Type B pancreatic cell (in vitro differentiated cells): ENCODE measurements around the gene GATAD2B. TPM values are rescaled to one million over a fixed set of nuclear protein-coding genes. Genes with fewer than 3 reads are reported as not detected.

Experiments used
- DNase-seq: peaks from one replicate; pipeline ENCODE4 v3.0.0; 2021; ENCODE audit warnings: mixed read lengths; ENCODE audit not compliant: unreplicated experiment; ENCODE audit errors: extremely low spot score
- H3K27ac Mint-ChIP-seq: 2 replicates; pipeline ENCODE4 v1.8.0; 2021; ENCODE audit warnings: mild to moderate bottlenecking, mixed read lengths
- H3K27me3 Mint-ChIP-seq: 2 replicates; pipeline ENCODE4 v1.8.0; 2021; ENCODE audit warnings: mixed read lengths
- H3K36me3 Mint-ChIP-seq: 2 replicates; pipeline ENCODE4 v1.8.0; 2021; ENCODE audit warnings: mixed read lengths
- H3K4me1 Mint-ChIP-seq: one replicate; pipeline ENCODE4 v1.8.0; 2021; ENCODE audit warnings: mixed read lengths; ENCODE audit not compliant: unreplicated experiment
- H3K4me3 Mint-ChIP-seq: 2 replicates; pipeline ENCODE4 v1.8.0; 2021; ENCODE audit warnings: mild to moderate bottlenecking, mixed read lengths
- H3K9me3 Mint-ChIP-seq: 2 replicates; pipeline ENCODE4 v1.8.0; 2021; ENCODE audit warnings: mixed read lengths
- total RNA-seq: library from RNA; stranded (reverse); gene quantifications from 2 replicates; pipeline ENCODE4 v1.2.1, GENCODE V29; 2021; ENCODE audit warnings: low replicate concordance
- TF ChIP-seq, protein P1 (sequence below): fragments of 200-600 bp; sonication (generic); conservative IDR thresholded peaks from 2 replicates; pipeline ENCODE4 v1.5.0; 2021; ENCODE audit warnings: antibody characterized with exemption, mild to moderate bottlenecking

The GATAD2B gene
- total RNA-seq, 1 donor from 2014 or later = 51.4 TPM

GRCh38 chr1:153801786-153802697 is 120.7 kb downstream of the GATAD2B start:
- Mint-ChIP-seq H3K4me1 (peaks cover 2% of the 10 kb centered on the region), H3K4me3 (no peak overlapping the region), H3K9me3 (no peaks in the 10 kb centered on the region), H3K27me3 (no peaks in the 10 kb centered on the region), H3K27ac (no peak overlapping the region), H3K36me3 (peaks cover 2% of the 10 kb centered on the region)
- TF ChIP-seq, protein P1, sequence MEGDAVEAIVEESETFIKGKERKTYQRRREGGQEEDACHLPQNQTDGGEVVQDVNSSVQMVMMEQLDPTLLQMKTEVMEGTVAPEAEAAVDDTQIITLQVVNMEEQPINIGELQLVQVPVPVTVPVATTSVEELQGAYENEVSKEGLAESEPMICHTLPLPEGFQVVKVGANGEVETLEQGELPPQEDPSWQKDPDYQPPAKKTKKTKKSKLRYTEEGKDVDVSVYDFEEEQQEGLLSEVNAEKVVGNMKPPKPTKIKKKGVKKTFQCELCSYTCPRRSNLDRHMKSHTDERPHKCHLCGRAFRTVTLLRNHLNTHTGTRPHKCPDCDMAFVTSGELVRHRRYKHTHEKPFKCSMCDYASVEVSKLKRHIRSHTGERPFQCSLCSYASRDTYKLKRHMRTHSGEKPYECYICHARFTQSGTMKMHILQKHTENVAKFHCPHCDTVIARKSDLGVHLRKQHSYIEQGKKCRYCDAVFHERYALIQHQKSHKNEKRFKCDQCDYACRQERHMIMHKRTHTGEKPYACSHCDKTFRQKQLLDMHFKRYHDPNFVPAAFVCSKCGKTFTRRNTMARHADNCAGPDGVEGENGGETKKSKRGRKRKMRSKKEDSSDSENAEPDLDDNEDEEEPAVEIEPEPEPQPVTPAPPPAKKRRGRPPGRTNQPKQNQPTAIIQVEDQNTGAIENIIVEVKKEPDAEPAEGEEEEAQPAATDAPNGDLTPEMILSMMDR = no peak
- no peak for DNase-seq

- no peak overlapping the region for H3K27ac Mint-ChIP-seq
- H3K4me3 Mint-ChIP-seq = no peak overlapping the region
- DNase-seq = no peak
- no peaks in the 10 kb centered on the region for H3K27me3 Mint-ChIP-seq
- no peaks in the 10 kb centered on the region for H3K36me3 Mint-ChIP-seq
- TF ChIP-seq, protein P1 = no peak
- H3K4me1 Mint-ChIP-seq = peaks cover 3% of the 10 kb centered on the region
- H3K9me3 Mint-ChIP-seq = no peaks in the 10 kb centered on the region
Observed at GRCh38 chr1:153801028-153801625, 121.6 kb downstream of the GATAD2B start.

- no peak overlapping the region for H3K27ac Mint-ChIP-seq
- TF ChIP-seq, protein P1 = no peak
- no peaks in the 10 kb centered on the region for H3K9me3 Mint-ChIP-seq
- H3K27me3 Mint-ChIP-seq = no peaks in the 10 kb centered on the region
- no peak for DNase-seq
- H3K36me3 Mint-ChIP-seq = no peaks in the 10 kb centered on the region
- H3K4me3 Mint-ChIP-seq = no peak overlapping the region
- peaks cover 3% of the 10 kb centered on the region for H3K4me1 Mint-ChIP-seq
Observed at GRCh38 chr1:153800516-153800915, 122.3 kb downstream of the GATAD2B start.

DNA sequence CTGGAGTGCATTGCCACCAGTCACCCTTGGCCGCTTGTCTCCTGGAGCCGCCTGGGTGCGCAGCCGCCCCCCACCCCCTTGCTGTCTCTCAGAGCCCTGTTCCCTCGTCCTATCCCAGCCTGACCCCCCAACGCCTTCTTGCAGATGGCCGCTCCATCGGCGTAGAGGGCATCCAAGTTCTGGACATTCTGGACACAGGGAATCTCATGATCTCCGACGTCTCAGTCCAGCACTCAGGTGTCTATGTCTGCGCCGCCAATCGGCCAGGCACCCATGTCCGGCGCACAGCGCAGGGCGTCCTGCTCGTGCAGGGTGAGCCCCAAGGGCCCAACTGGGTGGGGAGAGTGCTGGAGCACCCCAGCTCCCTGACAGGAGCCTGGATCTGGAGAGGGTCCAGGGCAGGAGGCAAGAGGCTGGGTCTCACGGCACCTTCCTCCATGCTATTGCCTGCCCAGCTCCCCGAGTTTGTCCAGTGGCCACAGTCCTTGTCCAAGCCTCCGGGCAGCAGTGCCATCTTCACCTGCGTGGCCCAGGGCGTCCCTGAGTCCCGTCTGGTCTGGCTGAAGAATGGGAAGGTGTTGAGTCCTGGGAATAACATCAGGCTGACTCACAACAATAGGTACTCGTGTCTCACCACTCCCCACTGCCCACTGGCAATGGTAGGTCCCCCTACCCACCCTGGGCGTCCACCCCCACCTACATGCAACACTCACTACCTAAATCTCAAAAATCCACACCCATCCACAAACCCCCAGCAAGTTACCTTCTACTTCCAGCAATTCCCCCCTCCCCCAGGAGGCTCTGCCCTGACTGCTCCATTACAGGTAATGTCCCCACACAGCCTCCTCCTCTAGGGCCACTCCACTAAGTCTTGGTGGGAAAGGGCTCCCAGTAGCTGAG is 123.0 kb downstream of the GATAD2B start:
- H3K4me3 Mint-ChIP-seq = no peak overlapping the region

DNA sequence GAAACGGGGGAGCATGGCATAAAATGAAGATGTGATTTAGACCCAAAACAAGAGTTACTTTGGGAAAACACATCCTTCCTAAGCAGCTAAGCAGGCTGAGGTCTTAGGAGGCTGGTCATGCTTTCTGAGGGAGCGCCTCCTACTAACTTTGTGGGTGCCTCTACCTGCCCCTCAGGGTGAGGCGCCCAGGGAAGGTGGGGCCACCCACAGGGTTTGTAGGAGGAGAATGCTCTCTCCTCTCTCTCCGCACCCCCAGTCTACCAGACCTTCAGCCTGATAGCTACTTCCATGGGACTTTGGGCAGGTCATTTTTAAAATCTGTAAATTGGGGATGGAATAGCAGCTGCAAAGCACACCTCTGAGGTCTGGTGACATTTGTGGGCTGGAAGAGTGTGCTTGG is 123.8 kb downstream of the GATAD2B start:
- Mint-ChIP-seq H3K27ac (no peak overlapping the region), H3K9me3 (no peaks in the 10 kb centered on the region), H3K4me1 (peaks cover 10% of the 10 kb centered on the region), H3K4me3 (no peak overlapping the region), H3K36me3 (no peaks in the 10 kb centered on the region), H3K27me3 (no peaks in the 10 kb centered on the region)
- no peak for DNase-seq
- TF ChIP-seq, protein P1 = no peak

More for the DNA sequence above, 123.0 kb downstream of the GATAD2B start:
- Mint-ChIP-seq H3K27ac (no peak overlapping the region), H3K36me3 (no peaks in the 10 kb centered on the region), H3K27me3 (no peaks in the 10 kb centered on the region), H3K4me1 (peaks cover 4% of the 10 kb centered on the region), H3K9me3 (no peaks in the 10 kb centered on the region)
- TF ChIP-seq, protein P1 = no peak
- DNase-seq = no peak
